HG03103 (cell line): Measurements from ENCODE around the gene SMIM10.
"Not testable (repeated sequence)": the region's sequence is repeated elsewhere in the genome, so short reads cannot be mapped to it uniquely, and the experiment has no call there.

ENCODE experiments used
- ATAC-seq: cut with Tn5 transposase; IDR thresholded peaks from one replicate; pipeline ENCODE4 v1.9.1; 2021; ENCODE audit warnings: low read depth; ENCODE audit not compliant: unreplicated experiment

Gene SMIM10

DNA sequence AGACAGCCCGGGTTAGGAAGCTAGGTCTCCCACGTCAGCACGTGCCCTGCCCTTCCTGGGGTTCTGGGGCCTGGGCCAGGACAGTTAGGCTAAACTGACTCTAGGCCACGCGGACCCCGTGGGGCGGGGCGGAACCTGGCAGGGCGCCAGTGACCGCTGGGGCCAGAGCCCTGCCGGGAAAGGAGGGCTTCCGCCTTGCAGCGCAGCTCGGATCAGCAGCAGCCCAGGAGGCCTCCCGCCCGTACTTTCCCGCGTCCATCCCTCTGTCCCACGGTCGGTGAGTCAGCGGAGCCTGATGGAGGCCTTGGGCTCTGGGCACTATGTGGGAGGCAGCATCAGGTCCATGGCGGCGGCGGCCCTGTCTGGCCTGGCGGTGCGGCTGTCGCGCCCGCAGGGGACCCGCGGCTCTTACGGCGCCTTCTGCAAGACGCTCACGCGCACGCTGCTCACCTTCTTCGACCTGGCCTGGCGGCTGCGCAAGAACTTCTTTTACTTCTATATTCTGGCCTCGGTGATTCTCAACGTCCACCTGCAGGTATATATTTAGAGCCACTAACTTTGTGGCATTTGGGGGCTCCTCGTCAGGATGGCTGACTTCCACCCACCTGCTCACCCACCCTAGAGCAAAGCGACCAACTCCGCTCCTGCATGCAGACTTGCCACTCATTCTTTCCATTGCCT, at the start of gene SMIM10:
Gene SMIM10 (plus strand): TSS at position 191 of the 681 bp plus-strand sequence. CDS start 105 bp downstream, at position 296.
- ATAC-seq, result peak; percentile 56

DNA sequence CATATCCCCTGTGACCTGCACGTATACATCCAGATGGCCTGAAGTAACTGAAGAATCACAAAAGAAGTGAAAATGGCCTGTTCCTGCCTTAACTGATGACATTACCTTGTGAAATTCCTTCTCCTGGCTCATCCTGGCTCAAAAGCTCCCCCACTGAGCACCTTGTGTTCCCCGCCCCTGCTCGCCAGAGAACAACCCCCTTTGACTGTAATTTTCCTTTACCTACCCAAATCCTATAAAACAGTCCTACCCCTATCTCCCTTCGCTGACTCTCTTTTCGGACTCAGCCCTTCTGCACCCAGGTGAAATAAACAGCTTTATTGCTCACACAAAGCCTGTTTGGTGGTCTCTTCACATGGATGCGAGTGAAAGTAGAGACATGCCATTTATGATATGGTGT, 44.4 kb upstream of the SMIM10 start:
- not testable (repeated sequence) for ATAC-seq

DNA sequence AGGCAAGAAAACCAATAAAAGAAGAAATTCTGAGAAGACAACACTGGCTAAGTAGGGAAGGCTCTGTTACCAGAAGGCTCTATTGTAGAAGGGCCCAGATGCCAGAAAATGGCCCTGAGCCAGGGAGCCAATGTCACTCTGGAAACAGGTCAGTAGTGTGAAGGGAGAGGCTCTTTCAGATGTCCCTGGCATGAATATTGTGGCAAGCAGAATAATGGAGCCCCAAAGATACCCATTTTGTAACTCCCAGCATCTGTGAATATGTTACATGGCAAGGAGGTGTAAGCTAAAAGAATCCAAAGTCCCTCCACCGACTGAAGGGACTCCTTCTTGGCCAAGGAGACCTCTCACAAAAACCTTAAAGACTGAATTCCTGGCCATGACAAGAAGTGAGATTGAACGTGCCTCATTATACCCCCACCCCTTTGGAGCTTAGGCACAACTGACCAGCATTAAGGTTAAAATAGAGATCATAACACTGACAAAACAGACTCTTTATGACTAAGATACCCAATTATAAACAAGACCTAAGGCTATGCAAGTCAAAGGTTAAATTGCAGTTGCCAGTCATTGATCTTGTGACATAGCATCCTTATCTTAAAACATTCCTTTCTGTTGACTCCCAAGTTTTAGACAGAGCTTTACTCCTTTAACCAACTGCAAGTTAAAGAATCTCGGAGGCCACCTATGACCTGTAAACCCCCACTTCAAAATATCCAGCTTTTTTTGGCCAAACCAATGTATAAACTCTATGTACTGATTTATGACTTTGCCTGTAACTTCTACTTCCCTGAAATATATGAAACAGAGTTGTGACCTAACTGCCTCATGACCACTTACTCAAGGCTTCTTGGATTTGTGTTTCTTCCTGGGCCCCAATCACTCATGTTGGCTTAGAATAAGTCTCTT, 42.2 kb upstream of the SMIM10 start:
- no peak for ATAC-seq

- no peak for ATAC-seq
These were observed 41.5 kb upstream of the SMIM10 start for GRCh38 chrX:134949271-134949670.

- ATAC-seq, result no peak
These were observed 33.0 kb upstream of the SMIM10 start for GRCh38 chrX:134957836-134958235.

DNA sequence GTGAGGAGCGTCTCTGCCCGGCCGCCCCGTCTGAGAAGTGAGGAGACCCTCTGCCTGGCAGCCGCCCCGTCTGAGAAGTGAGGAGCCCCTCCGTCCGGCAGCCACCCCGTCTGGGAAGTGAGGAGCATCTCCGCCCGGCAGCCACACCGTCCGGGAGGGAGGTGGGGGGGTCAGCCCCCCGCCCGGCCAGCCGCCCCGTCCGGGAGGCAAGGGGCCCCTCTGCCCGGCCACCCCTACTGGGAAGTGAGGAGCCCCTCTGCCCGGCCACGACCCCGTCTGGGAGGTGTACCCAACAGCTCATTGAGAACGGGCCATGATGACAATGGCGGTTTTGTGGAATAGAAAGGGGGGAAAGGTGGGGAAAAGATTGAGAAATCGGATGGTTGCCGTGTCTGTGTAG, 30.4 kb upstream of the SMIM10 start:
- ATAC-seq, result not testable (repeated sequence)

- ATAC-seq, result no peak
These were observed 27.8 kb upstream of the SMIM10 start for GRCh38 chrX:134963041-134963440.

DNA sequence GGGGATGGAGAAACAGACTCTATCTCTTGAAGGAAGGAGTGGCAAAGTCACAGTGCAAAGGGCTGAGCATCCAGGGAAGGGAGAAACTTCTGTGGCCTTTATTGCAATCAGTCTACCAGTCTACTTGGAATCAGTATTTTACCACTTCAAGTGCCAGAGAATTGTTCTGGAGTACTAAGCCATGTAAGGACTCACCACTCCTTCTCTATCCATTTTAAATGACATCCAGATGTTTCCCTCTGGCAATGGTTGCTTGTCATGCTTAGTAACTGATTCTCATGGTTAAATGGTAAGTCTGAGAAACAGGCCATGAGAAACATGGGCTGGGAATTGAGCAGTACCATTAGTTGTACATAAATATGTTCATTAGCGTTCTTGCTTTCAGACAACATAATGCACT, 21.1 kb upstream of the SMIM10 start:
- no peak for ATAC-seq

GRCh38 chrX:134971926-134972325, 18.9 kb upstream of the SMIM10 start:
- ATAC-seq, result no peak

DNA sequence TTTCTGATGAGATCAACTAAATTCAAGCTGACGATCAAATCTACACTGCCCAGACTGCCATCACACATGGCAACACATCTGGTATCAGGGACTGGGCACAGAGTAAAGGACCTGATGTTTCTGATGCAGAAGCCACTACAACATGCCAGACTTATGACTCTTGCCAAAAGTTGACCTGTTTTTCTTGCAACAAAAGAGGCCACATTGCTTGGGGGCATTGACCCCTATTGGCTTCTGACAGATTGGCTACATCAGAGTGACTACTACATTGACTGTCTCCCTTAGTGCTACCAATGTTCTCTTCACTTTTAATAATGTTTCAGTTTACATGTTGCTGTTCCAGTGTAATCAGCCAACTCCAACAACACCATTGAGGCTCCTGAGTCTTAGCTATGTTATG, 15.3 kb upstream of the SMIM10 start:
- no peak for ATAC-seq

GRCh38 chrX:134981910-134982309, 8.9 kb upstream of the SMIM10 start:
- no peak for ATAC-seq

- no peak for ATAC-seq
These were observed 8.0 kb upstream of the SMIM10 start for GRCh38 chrX:134982748-134983147.

GRCh38 chrX:134985479-134985878, 5.3 kb upstream of the SMIM10 start:
- no peak for ATAC-seq

GRCh38 chrX:134990475-134990800, 353 bp upstream of the SMIM10 start:
- no peak for ATAC-seq

GRCh38 chrX:134997646-134998045, 6.9 kb downstream of the SMIM10 start:
- ATAC-seq, result no peak

DNA sequence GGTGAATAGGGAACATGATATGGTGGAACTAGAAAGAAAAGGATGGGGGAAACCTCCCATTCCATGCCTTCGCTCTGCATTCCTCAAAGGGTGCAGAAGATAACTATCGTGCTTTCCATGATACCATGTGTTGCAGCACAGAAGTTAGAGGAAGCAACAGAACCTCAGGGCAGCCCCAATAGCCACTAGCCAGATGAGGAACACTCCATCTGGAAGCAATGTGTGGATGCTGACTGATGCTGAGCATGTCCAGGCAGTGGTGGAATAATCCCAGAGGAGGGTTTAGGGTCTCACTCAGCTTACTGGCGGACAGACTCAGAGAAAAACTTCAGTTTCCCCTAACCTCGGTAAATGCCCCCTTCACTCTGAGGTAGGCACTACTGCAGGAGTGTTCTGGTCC, 7.5 kb downstream of the SMIM10 start:
- ATAC-seq, result no peak

DNA sequence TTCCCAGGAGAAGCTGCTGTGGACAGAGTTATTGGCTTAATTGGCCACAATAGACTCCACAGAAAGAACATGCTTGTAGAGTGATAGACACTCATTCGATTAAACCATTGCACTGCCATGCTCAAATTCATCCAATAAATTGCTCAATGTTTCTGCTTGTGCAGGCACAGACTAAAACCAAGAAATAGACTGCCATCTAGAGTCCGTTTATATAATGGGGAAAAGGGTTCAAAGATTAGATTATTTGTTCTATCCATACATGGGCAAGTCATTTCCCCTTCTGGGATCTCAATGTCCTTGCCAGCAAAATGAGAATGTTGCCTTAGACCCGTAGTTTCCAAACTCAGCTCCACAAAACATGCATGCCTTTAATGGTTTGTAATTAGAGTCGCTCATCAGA, 8.7 kb downstream of the SMIM10 start:
- ATAC-seq, result no peak

GRCh38 chrX:135000516-135000915, 9.7 kb downstream of the SMIM10 start:
- no peak for ATAC-seq

GRCh38 chrX:135003876-135004623, 13.3 kb downstream of the SMIM10 start:
- ATAC-seq, result peak; percentile 87

DNA sequence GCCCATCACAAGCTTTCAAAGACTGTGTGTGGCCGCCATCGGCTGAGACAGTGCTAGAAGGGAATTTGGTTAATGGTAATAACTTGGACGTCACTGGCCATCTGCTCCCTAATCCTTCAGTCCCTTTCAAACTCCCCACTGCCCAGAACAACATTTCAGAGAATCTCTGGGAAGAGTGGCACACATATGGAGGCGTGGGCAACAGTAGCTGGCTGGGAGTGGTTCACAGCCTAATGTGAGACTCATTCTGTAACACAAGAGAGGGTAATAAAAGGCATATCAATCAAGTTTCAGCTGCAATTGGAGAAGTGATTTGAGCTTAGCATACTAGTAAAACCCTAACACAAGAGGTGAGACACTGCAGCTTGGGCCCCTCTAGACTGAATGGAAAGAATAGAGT, 15.4 kb downstream of the SMIM10 start:
- ATAC-seq, result no peak

DNA sequence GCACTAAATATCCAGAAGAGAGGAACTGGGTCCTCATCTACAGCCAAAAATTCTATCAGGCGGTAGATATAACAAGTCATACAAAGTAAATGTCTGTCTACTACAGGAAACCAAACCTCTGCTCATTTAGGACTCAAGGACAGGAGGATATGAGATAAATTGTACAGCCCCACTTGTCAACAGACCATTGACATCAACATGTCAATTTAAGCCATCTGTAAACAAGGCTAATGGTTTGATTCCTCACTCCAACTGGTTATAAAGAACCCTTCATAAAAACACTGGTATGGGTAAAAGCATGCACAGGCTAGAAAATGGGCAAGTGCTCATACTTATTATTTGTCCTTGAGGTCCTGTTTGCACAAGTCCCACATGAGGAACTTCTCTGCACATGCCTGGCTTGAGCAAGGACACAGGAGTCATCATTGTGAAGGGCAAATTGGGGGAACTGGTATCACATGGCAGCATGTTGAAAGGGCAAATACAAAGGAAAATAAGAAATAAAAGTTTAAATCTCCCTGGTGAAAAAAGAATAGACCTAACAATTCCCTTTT, 18.3 kb downstream of the SMIM10 start:
- ATAC-seq, result no peak
